Loucy (cell line): ENCODE results near the gene NCAM1.

Source experiments
- EZH2phosphoT487 ChIP-seq: fragments of 200-600 bp; IDR thresholded peaks from 2 replicates; pipeline ENCODE4 v1.6.1; 2018; ENCODE audit warnings: antibody characterized with exemption, mild to moderate bottlenecking, moderate library complexity, borderline replicate concordance
- TF ChIP-seq, protein P1 (sequence below): fragments of 200-600 bp; sonication (generic); conservative IDR thresholded peaks from 2 replicates; pipeline ENCODE4 v1.5.1; 2014; ENCODE audit warnings: mild to moderate bottlenecking, antibody characterized with exemption, low read length

DNA sequence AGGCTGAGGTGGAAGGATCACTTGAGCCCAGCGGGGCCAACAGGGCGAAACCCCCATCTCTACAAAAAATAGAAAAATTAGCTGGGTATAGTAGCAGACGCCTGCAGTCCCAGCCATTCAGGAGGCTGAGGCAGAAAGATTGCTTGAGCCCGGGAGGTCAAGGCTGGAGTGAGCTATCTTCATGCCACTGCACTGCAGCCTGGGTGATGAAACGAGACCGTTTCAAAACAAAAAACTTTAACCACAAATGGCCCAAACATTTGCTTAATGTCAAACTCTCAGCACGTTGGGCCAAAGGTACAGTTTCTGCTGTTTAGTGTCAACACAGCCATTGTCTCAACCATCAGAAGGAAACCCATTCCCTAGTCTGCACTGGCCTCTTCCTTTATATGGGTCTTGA lies 284.0 kb downstream of the NCAM1 start:
- TF ChIP-seq, protein P1, sequence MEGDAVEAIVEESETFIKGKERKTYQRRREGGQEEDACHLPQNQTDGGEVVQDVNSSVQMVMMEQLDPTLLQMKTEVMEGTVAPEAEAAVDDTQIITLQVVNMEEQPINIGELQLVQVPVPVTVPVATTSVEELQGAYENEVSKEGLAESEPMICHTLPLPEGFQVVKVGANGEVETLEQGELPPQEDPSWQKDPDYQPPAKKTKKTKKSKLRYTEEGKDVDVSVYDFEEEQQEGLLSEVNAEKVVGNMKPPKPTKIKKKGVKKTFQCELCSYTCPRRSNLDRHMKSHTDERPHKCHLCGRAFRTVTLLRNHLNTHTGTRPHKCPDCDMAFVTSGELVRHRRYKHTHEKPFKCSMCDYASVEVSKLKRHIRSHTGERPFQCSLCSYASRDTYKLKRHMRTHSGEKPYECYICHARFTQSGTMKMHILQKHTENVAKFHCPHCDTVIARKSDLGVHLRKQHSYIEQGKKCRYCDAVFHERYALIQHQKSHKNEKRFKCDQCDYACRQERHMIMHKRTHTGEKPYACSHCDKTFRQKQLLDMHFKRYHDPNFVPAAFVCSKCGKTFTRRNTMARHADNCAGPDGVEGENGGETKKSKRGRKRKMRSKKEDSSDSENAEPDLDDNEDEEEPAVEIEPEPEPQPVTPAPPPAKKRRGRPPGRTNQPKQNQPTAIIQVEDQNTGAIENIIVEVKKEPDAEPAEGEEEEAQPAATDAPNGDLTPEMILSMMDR, result no peak
- TF ChIP-seq EZH2phosphoT487, result no peak
